K562 (cell line): Measurements from ENCODE around the gene RSRC1. TPM values are rescaled to one million over a fixed set of nuclear protein-coding genes. Genes with fewer than 3 reads are reported as not detected.

Experiments
- ARID4B ChIP-seq: sonication (generic); formaldehyde crosslinking; IDR thresholded peaks from 2 replicates; pipeline ENCODE4 v1.8.0; 2022; ENCODE audit warnings: mild to moderate bottlenecking, missing genetic modification reagents
- BCOR ChIP-seq: fragments of 450-650 bp; IDR thresholded peaks from 2 replicates; pipeline ENCODE4 v1.6.1; 2016
- CREM ChIP-seq: IDR thresholded peaks from 2 replicates; pipeline ENCODE4 v1.6.1; 2014; ENCODE audit warnings: antibody characterized with exemption, low read depth
- RB1 ChIP-seq: fragments of 450-650 bp; IDR thresholded peaks from 2 replicates; pipeline ENCODE4 v1.6.1; 2017; ENCODE audit warnings: low read depth, mild to moderate bottlenecking
- RBM22 ChIP-seq: fragments of 200-400 bp; formaldehyde crosslinking; IDR thresholded peaks from 2 replicates; pipeline ENCODE4 v1.6.1; 2018; ENCODE audit warnings: low read length, low read depth; ENCODE audit not compliant: poor library complexity, severe bottlenecking
- SIN3A ChIP-seq, 2 experiments: fragments of 150-350 bp in 1 of 2; IDR thresholded peaks; 2 replicates each; pipeline ENCODE4 v1.6.1; 2011 to 2016; ENCODE audit warnings: borderline replicate concordance in 2 of 2, low read depth in 2 of 2, low read length in 2 of 2, mild to moderate bottlenecking in 2 of 2, moderate library complexity in 2 of 2; ENCODE audit not compliant: control insufficient read depth in 1 of 2
- SMAD4 ChIP-seq: fragments of 250-450 bp; sonication (Bioruptor Pico); conservative IDR thresholded peaks from 2 replicates; pipeline ENCODE4 v1.8.0; 2021; ENCODE audit warnings: inconsistent platforms, mild to moderate bottlenecking, moderate library complexity
- TEAD1 ChIP-seq, 2 experiments: fragments of 450-650 bp in 1 of 2; sonication (generic) in 1 of 2; formaldehyde crosslinking; IDR thresholded peaks; 2 replicates each; pipeline versions ENCODE4 v1.4.0 to v1.8.0; 2020 to 2022; ENCODE audit warnings: mild to moderate bottlenecking in 2 of 2, missing genetic modification reagents in 1 of 2
- THRB ChIP-seq: fragments of 450-650 bp; formaldehyde crosslinking; conservative IDR thresholded peaks from 2 replicates; pipeline ENCODE4 v1.4.0; 2022; ENCODE audit warnings: mild to moderate bottlenecking, missing genetic modification characterization
- USF1 ChIP-seq: sonication (generic); formaldehyde crosslinking; IDR thresholded peaks from 2 replicates; pipeline ENCODE4 v1.9.0; 2022; ENCODE audit warnings: mild to moderate bottlenecking, missing genetic modification reagents
- XRCC4 ChIP-seq: IDR thresholded peaks from one replicate; pipeline ENCODE4 v1.6.1; 2011; ENCODE audit not compliant: insufficient read depth, insufficient read length; ENCODE audit errors: extremely low read depth
- ZBTB33 ChIP-seq: sonication (generic); formaldehyde crosslinking; IDR thresholded peaks from 2 replicates; pipeline ENCODE4 v1.8.1; 2023; ENCODE audit warnings: mild to moderate bottlenecking, missing genetic modification reagents
- ZNF121 ChIP-seq: sonication (generic); formaldehyde crosslinking; conservative IDR thresholded peaks from 2 replicates; pipeline ENCODE4 v1.8.0; 2022; ENCODE audit warnings: missing genetic modification reagents
- ZNF449 ChIP-seq: fragments of 250-450 bp; sonication (Bioruptor Pico); IDR thresholded peaks from 2 replicates; pipeline ENCODE4 v1.8.0; 2022; ENCODE audit warnings: moderate library complexity, mild to moderate bottlenecking, inconsistent platforms
- ZNF589 ChIP-seq: fragments of 200-800 bp; sonication (Bioruptor generic); IDR thresholded peaks from 2 replicates; pipeline ENCODE4 v1.6.1; 2016; ENCODE audit warnings: low read depth, missing genetic modification characterization, missing compliant biosample characterization
- polyA plus RNA-seq, 8 experiments: library from polyadenylated mRNA; depleted of rRNA in 4 of 8; stranded (reverse) in 5 of 8; unstranded in 3 of 8; fragments of >200 nt; fragmentation: Nextera tagmentation in 2 of 8; fragmentation: Illumina TruSeq in 1 of 8; extraction: Ambion mirVana in 2 of 8; extraction: Trizol in 1 of 8; gene quantifications; 2 replicates each; pipeline versions ENCODE4 v1.2.1 to v1.2.3, GENCODE V29; 2011 to 2014; ENCODE audit warnings: inconsistent platforms in 1 of 8, missing spikeins in 1 of 8
- total RNA-seq, 7 experiments: library from RNA; depleted of rRNA in 6 of 7; stranded (reverse); fragments of >200 nt in 6 of 7; fragmentation: Illumina TruSeq in 2 of 7; extraction: Trizol in 2 of 7; gene quantifications; 2 replicates each; pipeline versions ENCODE4 v1.2.1 to v1.2.3, GENCODE V29; 2011 to 2021; ENCODE audit warnings: low replicate concordance in 1 of 7

RSRC1 gene
- total and polyA plus RNA-seq, 9 of the 15 experiments (the other 6 are each of a cell fraction or from before 2014, with no cell fraction given): 19.3 to 128 (median 75.5) TPM

- TF ChIP-seq ARID4B (peak; percentile 45; the same call in 1 of the 2 replicates), SIN3A (IDR thresholded peaks at IDR 0.05; ENCODE audit: borderline replicate concordance in 2 of 2, control insufficient read depth in 1 of 2, low read depth in 2 of 2, low read length in 2 of 2) (peak in 1 of 2 experiments; percentile 14; a peak in 1 of 4 replicates), XRCC4 (no peak), THRB (peak; percentile 64; the same call in 1 of the 2 replicates), ZNF589 (CRISPR knock-in tag) (no peak), CREM (peak; percentile 96), BCOR (peak; percentile 78), ZNF121 (no peak), ZNF449 (CRISPR knock-in tag) (no peak), ZBTB33 (CRISPR knock-in tag) (no peak), USF1 (CRISPR knock-in tag) (peak; percentile 93), SMAD4 (CRISPR knock-in tag) (peak; percentile 57; the same call in 1 of the 2 replicates), RB1 (peak; percentile 32; the same call in 1 of the 2 replicates), RBM22 (peak; percentile 93), TEAD1 (CRISPR knock-in tag; IDR thresholded peaks at IDR 0.05) (peak in 1 of 2 experiments; percentile 82; a peak in 2 of 4 replicates)
Observed at GRCh38 chr3:158570999-158571702, 461.3 kb downstream of the RSRC1 start, which contains the start of gene MLF1 (continued).
